ENCODE data around the gene WNT3A. TPM values are rescaled to one million over a fixed set of nuclear protein-coding genes. Genes with fewer than 3 reads are reported as not detected.

The WNT3A gene
- total and polyA plus RNA-seq, 12 donors: not detected

GRCh38 chr1:228064741-228065542 is 58.1 kb downstream of the WNT3A start:
- H3K27me3 ChIP-seq: peaks cover 38 to 75% (median 74%) of the 10 kb centered on the region in 7 donors
- DNase-seq (no peak), ATAC-seq (no peak)
- WGBS, 2 donors: 71 to 73% methylated on average over 15 of the region's 15 CpGs
- TF ChIP-seq, protein P1, sequence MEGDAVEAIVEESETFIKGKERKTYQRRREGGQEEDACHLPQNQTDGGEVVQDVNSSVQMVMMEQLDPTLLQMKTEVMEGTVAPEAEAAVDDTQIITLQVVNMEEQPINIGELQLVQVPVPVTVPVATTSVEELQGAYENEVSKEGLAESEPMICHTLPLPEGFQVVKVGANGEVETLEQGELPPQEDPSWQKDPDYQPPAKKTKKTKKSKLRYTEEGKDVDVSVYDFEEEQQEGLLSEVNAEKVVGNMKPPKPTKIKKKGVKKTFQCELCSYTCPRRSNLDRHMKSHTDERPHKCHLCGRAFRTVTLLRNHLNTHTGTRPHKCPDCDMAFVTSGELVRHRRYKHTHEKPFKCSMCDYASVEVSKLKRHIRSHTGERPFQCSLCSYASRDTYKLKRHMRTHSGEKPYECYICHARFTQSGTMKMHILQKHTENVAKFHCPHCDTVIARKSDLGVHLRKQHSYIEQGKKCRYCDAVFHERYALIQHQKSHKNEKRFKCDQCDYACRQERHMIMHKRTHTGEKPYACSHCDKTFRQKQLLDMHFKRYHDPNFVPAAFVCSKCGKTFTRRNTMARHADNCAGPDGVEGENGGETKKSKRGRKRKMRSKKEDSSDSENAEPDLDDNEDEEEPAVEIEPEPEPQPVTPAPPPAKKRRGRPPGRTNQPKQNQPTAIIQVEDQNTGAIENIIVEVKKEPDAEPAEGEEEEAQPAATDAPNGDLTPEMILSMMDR (IDR thresholded peaks at IDR 0.05): no peak
- no peaks in the 10 kb centered on the region for H3K9me3 ChIP-seq
- H3K4me3 ChIP-seq: no peak overlapping the region
- peaks cover 0 to 11% (median 11%) of the 10 kb centered on the region in 9 donors for H3K4me1 ChIP-seq
- H3K36me3 ChIP-seq: no peaks in the 10 kb centered on the region
- no peak overlapping the region for H3K27ac ChIP-seq
- intact Hi-C loops (cut with DNase I): no loop called here

DNA sequence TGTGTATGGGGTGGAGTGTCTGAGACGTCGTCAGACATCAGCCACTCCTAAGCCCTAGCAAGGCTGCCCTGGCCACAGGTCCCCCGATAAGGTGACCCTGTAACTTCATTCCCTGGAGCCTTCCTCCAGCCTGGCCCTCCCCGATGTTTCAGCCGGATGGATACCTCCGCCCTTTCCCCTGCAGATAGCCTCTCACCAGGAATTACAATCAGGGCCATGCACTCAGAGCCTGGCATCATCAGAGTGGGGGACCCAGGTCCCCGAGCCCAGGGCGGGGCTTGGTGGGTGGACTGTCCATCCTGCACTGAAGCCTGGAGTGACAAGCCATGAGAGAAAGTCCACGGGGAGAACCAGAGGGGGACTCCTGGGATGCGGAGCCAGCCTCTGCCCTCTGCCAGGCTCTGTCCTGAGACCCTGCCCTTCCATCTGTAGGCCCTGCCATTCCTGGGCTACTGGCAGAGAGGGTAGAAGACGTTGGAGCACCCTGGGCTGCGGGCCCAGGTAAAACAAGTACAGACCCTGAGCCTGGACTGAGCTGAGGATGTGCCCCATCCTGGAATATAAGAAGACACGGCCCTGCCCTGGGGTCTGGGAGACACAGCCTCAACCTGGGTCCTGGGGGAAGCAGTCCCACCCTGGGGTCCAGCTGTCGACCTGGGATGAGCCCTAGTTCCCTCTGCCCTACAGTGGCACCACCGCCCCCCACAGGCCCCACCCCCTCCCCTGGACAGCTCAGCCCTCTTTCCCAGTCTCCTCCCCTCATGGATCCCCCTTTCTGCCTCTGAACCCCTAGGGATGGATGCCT is 58.9 kb downstream of the WNT3A start:
- TF ChIP-seq, protein P1 (IDR thresholded peaks at IDR 0.05): no peak
- H3K4me1 ChIP-seq: peaks cover 0 to 3% (median 3%) of the 10 kb centered on the region in 9 donors
- H3K27me3 ChIP-seq: peaks cover 30 to 67% (median 66%) of the 10 kb centered on the region in 7 donors
- H3K4me3 ChIP-seq: no peak overlapping the region
- ATAC-seq (no peak), DNase-seq (no peak)
- H3K27ac ChIP-seq: no peak overlapping the region
- H3K36me3 ChIP-seq: no peaks in the 10 kb centered on the region
- H3K9me3 ChIP-seq: no peaks in the 10 kb centered on the region
- intact Hi-C loops (cut with DNase I): no loop called here
- WGBS, 2 donors: 67 to 68% methylated on average over 15 of the region's 15 CpGs

GRCh38 chr1:228066416-228066815 is 59.6 kb downstream of the WNT3A start:
- peaks cover 25 to 60% (median 60%) of the 10 kb centered on the region in 7 donors for H3K27me3 ChIP-seq
- no peaks in the 10 kb centered on the region for H3K9me3 ChIP-seq
- no peaks in the 10 kb centered on the region for H3K36me3 ChIP-seq
- ATAC-seq (no peak), DNase-seq (no peak)
- H3K4me3 ChIP-seq: no peak overlapping the region
- 49 to 59% methylated on average over 4 of the region's 4 CpGs for WGBS, 2 donors
- no peak overlapping the region for H3K27ac ChIP-seq
- H3K4me1 ChIP-seq: no peaks in the 10 kb centered on the region
- TF ChIP-seq, protein P1 (IDR thresholded peaks at IDR 0.05): no peak
- intact Hi-C loops (cut with DNase I): no loop called here

- Histone ChIP-seq H3K27me3 (peaks cover 19 to 55% (median 53%) of the 10 kb centered on the region in 7 donors), H3K4me3 (no peak overlapping the region), H3K27ac (no peak overlapping the region), H3K36me3 (no peaks in the 10 kb centered on the region), H3K4me1 (no peaks in the 10 kb centered on the region), H3K9me3 (no peaks in the 10 kb centered on the region)
- DNase-seq (no peak), ATAC-seq (no peak)
- intact Hi-C loops (cut with DNase I): no loop called here
- WGBS, 2 donors: 61 to 62% methylated on average over 10 of the region's 10 CpGs
- TF ChIP-seq, protein P1 (IDR thresholded peaks at IDR 0.05): no peak
Measured at GRCh38 chr1:228066891-228067654, 60.3 kb downstream of the WNT3A start.
